Measurements from ENCODE around the gene OR3A1. TPM values are rescaled to one million over a fixed set of nuclear protein-coding genes. Genes with fewer than 3 reads are reported as not detected.

OR3A1 gene
- total RNA-seq, 1 experiment from 2014 or later = not detected

GRCh38 chr17:3260600-3260999, 37.6 kb downstream of the OR3A1 start:
- POLR2A ChIA-PET = no interaction called here
- H3K27me3 ChIP-seq (ENCODE audit: insufficient read depth, low read length) = peaks cover 32% of the 10 kb centered on the region
- no peak overlapping the region for H2AFZ ChIP-seq (ENCODE audit: low read depth, low read length, poor library complexity, severe bottlenecking)
- no peak overlapping the region for H3K4me3 ChIP-seq (replicated peaks in 1 of 2; ENCODE audit: low read depth in 1 of 2, low read length in 2 of 2)
- H3K9me2 ChIP-seq (ENCODE audit: insufficient read depth) = no peaks in the 10 kb centered on the region
- H4K20me1 ChIP-seq (ENCODE audit: insufficient read depth) = no peaks in the 10 kb centered on the region
- no peaks in the 10 kb centered on the region for H3K4me1 ChIP-seq (ENCODE audit: control insufficient read depth in 1 of 2, insufficient read depth in 2 of 2, low read length in 2 of 2)
- no peaks in the 10 kb centered on the region for H3K36me3 ChIP-seq (ENCODE audit: control insufficient read depth in 1 of 2, insufficient read depth in 2 of 2, low read length in 2 of 2)
- RAD21 ChIA-PET (ENCODE audit: low non-redundant PET in 1 of 2, low total read pairs in 2 of 2, uncharacterized antibody in 2 of 2, unreplicated experiment in 2 of 2) = no interaction called here
- H3K79me2 ChIP-seq (ENCODE audit: insufficient read depth, low read length) = no peaks in the 10 kb centered on the region
- no peak overlapping the region for H3K4me2 ChIP-seq (ENCODE audit: low read length)
- no TSS peak for BruUV-seq (replicated peaks)
- H3K27ac ChIP-seq (ENCODE audit: low read depth, low read length) = no peak overlapping the region
- CTCF ChIA-PET = no interaction called here
- intact Hi-C loops (cut with micrococcal nuclease) = no loop called here
- TF ChIP-seq REST (IDR thresholded peaks at IDR 0.05; ENCODE audit: low read depth) (no peak), SRF (IDR thresholded peaks at IDR 0.05; ENCODE audit: low read depth) (no peak), YY1 (IDR thresholded peaks at IDR 0.05; ENCODE audit: extremely low read depth, insufficient replicate concordance, low read depth, low read length) (no peak), POLR2A (IDR thresholded peaks at IDR 0.05; ENCODE audit: borderline replicate concordance, extremely low read depth, insufficient read depth, insufficient read length) (no peak), ZBTB33 (IDR thresholded peaks at IDR 0.05; ENCODE audit: extremely low read depth, insufficient replicate concordance, low read length) (no peak), CBX3 (IDR thresholded peaks at IDR 0.05; ENCODE audit: low read depth) (no peak), TCF7L2 (IDR thresholded peaks at IDR 0.05; ENCODE audit: borderline replicate concordance, extremely low read depth, insufficient read depth, insufficient read length) (no peak), FOSL1 (IDR thresholded peaks at IDR 0.05; ENCODE audit: low read depth) (no peak), EZH2phosphoT487 (IDR thresholded peaks at IDR 0.05; ENCODE audit: borderline replicate concordance) (no peak)
- DNase-seq (ENCODE audit: low read depth, low spot score) (no peak), ATAC-seq (no peak)
- no peak overlapping the region for H3K9ac ChIP-seq (ENCODE audit: low read length)
- no peaks in the 10 kb centered on the region for H3K9me3 ChIP-seq (ENCODE audit: control insufficient read depth in 1 of 2, insufficient read depth in 1 of 2, low read depth in 1 of 2, low read length in 2 of 2)

All from HCT116 (cell line).